Measurements from ENCODE around the gene STON2.
"Not testable (repeated sequence)": the region's sequence is repeated elsewhere in the genome, so short reads cannot be mapped to it uniquely, and the experiment has no call there.

The STON2 gene

DNA sequence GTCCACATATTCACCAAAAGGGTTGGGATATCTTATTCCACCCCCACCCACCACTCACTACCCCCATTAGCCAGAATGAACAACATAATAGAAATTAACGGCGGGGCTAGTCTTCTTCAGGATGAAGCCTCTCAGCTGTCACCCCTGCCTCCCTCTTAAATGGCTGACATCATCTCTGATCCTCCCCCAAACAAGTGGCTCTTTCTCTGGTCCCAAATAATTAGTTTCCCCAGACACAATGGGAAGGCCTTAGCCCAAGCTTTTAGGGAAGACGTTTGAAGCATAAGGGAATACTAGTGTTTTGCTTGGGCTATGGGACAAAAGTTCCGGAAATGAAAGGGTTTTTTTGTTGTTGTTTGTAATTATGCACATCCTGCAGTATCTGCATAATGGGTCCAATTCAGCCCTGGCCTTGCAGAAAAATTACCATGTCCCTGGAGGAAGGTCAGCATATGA is 13.8 kb downstream of the STON2 start:
- in situ Hi-C loops (cut with HindIII; ENCODE audit: low sequenced_read_pairs), result no loop called here
- TF ChIP-seq, protein P1, sequence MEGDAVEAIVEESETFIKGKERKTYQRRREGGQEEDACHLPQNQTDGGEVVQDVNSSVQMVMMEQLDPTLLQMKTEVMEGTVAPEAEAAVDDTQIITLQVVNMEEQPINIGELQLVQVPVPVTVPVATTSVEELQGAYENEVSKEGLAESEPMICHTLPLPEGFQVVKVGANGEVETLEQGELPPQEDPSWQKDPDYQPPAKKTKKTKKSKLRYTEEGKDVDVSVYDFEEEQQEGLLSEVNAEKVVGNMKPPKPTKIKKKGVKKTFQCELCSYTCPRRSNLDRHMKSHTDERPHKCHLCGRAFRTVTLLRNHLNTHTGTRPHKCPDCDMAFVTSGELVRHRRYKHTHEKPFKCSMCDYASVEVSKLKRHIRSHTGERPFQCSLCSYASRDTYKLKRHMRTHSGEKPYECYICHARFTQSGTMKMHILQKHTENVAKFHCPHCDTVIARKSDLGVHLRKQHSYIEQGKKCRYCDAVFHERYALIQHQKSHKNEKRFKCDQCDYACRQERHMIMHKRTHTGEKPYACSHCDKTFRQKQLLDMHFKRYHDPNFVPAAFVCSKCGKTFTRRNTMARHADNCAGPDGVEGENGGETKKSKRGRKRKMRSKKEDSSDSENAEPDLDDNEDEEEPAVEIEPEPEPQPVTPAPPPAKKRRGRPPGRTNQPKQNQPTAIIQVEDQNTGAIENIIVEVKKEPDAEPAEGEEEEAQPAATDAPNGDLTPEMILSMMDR (IDR thresholded peaks at IDR 0.05; ENCODE audit: low read depth, low read length), result no peak

DNA sequence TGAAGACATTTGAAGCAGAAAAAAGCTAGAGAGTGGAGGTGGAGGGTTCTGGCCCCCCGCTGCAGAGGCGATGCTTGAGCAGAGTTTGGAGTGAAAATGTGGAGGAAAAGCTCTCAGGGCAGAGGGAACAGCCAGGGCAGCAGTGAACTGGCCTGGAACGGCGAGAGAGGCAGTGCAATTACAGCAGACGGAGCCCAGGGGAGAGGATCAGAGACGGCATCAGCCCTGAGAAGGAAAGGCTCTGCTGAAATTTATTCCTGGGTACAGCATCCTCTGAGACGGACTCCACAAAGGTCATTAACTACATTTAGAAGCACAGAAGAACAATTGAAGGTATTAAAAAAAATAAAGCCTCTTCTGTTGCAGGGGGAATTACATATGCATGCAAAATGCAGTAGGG is 14.2 kb downstream of the STON2 start:
- H3K4me3 ChIP-seq (ENCODE audit: low read depth, low read length), result no peak overlapping the region
- TF ChIP-seq, protein P1 (IDR thresholded peaks at IDR 0.05; ENCODE audit: low read depth, low read length), result no peak
- in situ Hi-C loops (cut with HindIII; ENCODE audit: low sequenced_read_pairs), result no loop called here
- DNase-seq (ENCODE audit: low read depth, low spot score), result no peak

More for the DNA sequence above, 13.8 kb downstream of the STON2 start:
- no peak for DNase-seq (ENCODE audit: low read depth, low spot score)
- no peak overlapping the region for H3K4me3 ChIP-seq (ENCODE audit: low read depth, low read length)

DNA sequence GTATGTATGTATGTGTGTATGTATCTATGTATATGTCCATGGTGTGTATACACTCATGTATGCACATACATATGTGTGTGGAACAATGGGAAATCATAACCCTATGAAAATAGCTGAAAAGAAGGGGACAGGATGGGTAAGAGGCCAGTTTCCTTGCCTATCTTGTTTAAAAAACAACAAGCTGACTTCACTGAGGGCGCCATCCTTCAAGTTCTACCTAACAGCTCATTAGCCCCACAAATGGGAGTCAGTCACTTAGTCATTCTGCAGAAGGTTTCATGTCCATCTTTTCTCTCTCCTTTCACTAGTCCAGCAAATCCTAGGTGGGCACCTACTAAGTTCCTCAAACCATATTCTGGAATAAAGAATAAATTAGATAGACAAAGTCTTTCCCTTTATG is 14.7 kb downstream of the STON2 start:
- TF ChIP-seq, protein P1 (IDR thresholded peaks at IDR 0.05; ENCODE audit: low read depth, low read length), result no peak
- no peak overlapping the region for H3K4me3 ChIP-seq (ENCODE audit: low read depth, low read length)
- in situ Hi-C loops (cut with HindIII; ENCODE audit: low sequenced_read_pairs), result no loop called here
- DNase-seq (ENCODE audit: low read depth, low spot score), result no peak

DNA sequence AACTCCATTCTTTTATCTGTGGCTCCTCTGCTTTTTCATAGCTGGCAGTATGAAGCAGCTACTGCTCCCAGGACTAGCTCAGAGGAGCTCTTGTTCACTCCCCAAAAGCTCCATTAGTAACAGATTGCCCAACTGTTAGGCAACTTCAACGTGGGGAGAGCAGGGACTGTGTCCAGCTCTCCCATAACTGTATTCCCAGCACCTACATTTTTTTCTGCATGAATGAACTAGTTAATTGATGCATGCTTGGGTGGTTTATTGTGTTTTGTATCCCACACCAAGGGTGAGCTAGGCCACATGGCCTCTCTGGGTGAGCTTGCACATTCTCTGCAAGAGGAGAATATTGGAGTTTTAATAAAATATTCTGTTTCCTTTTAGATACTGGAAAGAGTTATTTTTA is 15.2 kb downstream of the STON2 start:
- in situ Hi-C loops (cut with HindIII; ENCODE audit: low sequenced_read_pairs), result no loop called here
- peak; percentile 84 for DNase-seq (ENCODE audit: low read depth, low spot score)
- no peak overlapping the region for H3K4me3 ChIP-seq (ENCODE audit: low read depth, low read length)
- TF ChIP-seq, protein P1 (IDR thresholded peaks at IDR 0.05; ENCODE audit: low read depth, low read length), result no peak

DNA sequence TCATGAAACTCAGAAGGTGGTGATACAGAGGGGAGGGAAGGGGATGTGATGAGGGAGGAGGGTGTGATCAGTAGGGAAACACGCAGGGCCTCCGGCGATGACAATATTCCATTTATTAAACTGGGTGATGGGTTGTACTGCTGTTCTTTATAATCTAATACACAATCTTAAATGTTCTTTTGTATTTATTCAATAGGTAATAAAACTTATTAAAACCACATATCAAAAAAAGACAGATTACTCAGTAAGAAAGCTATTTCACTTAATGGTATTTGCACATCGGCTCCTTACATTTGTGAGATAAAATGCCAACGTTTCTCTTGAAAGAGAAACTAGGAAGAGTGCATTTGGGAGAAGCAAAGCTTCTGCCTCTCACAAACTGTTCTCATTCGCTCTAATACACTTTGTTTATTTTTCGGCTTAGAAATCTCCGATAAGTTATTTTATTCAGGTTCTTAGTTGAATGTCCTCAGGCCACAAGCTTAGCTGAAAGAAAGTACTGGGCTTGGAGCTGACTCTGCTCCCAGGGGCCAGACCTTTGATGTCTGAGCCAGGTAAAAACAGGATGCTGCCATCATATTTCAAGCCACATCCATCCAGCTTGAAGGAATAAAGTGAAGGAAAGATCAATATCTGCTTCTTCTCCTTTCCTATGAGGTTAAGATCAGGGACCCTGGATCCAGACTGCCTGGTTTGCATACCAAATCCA is 17.5 kb downstream of the STON2 start:
- DNase-seq (ENCODE audit: low read depth, low spot score), result no peak
- in situ Hi-C loops (cut with HindIII; ENCODE audit: low sequenced_read_pairs), result no loop called here
- TF ChIP-seq, protein P1 (IDR thresholded peaks at IDR 0.05; ENCODE audit: low read depth, low read length), result no peak
- H3K4me3 ChIP-seq (ENCODE audit: low read depth, low read length), result no peak overlapping the region

DNA sequence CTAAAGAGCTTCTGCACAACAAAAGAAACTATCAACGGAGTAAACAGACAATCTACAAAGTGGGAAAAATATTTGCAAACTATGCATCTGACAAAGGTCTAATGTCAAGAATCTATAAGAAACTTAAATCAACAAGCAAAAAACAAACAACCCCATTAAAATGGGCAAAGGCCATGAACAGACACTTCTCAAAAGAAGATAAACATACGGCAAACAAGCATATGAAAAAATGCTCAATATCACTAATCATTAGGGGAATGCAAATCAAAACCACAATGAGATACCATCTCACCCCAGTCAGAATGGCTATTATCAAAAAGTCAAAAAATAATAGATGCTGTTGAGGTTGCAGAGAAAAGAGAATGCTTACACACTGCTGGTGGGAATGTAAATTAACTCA is 20.1 kb downstream of the STON2 start:
- H3K4me3 ChIP-seq (ENCODE audit: low read depth, low read length); in situ Hi-C loops (cut with HindIII; ENCODE audit: low sequenced_read_pairs); DNase-seq (ENCODE audit: low read depth, low spot score): not testable (repeated sequence)

DNA sequence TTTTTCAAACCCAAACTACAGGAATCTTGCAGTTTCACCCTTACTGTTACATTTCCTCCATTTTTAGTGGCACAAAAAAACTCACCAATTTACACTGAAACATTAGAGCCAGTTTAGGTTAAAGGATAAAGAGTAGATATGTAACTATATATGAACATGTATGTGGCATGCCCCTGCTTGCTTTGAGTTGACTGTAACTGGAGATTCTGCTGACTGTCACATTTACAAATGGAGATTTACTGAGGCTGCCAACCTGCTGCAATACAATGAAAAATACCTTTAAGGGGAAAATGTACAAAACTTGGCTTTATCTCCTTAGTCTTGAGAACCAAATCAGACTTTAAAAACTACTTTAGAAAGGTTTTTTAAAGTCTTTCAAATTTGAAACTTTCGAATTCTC is 28.3 kb downstream of the STON2 start:
- in situ Hi-C loops (cut with HindIII; ENCODE audit: low sequenced_read_pairs), result no loop called here
- H3K4me3 ChIP-seq (ENCODE audit: low read depth, low read length), result no peak overlapping the region
- no peak for DNase-seq (ENCODE audit: low read depth, low spot score)
- TF ChIP-seq, protein P1 (IDR thresholded peaks at IDR 0.05; ENCODE audit: low read depth, low read length), result no peak

All from astrocyte of the spinal cord (primary cell).